ENCODE measurements around the gene KCNK17.

GRCh38 chr6:39348740-39349139, 34.5 kb upstream of the KCNK17 start:
- TF ChIP-seq, protein P1, sequence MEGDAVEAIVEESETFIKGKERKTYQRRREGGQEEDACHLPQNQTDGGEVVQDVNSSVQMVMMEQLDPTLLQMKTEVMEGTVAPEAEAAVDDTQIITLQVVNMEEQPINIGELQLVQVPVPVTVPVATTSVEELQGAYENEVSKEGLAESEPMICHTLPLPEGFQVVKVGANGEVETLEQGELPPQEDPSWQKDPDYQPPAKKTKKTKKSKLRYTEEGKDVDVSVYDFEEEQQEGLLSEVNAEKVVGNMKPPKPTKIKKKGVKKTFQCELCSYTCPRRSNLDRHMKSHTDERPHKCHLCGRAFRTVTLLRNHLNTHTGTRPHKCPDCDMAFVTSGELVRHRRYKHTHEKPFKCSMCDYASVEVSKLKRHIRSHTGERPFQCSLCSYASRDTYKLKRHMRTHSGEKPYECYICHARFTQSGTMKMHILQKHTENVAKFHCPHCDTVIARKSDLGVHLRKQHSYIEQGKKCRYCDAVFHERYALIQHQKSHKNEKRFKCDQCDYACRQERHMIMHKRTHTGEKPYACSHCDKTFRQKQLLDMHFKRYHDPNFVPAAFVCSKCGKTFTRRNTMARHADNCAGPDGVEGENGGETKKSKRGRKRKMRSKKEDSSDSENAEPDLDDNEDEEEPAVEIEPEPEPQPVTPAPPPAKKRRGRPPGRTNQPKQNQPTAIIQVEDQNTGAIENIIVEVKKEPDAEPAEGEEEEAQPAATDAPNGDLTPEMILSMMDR (IDR thresholded peaks at IDR 0.05), result no peak
- TF ChIP-seq POLR2A (IDR thresholded peaks at IDR 0.05), result no peak

Measured in Peyer's patch (tissue), 4 donors.